ENCODE data around the gene MAML3. TPM values are rescaled to one million over a fixed set of nuclear protein-coding genes. Genes with fewer than 3 reads are reported as not detected.

Gene MAML3
- total RNA-seq, 4 donors from 2014 or later, result 21.2 to 28.4 (median 22.1) TPM

DNA sequence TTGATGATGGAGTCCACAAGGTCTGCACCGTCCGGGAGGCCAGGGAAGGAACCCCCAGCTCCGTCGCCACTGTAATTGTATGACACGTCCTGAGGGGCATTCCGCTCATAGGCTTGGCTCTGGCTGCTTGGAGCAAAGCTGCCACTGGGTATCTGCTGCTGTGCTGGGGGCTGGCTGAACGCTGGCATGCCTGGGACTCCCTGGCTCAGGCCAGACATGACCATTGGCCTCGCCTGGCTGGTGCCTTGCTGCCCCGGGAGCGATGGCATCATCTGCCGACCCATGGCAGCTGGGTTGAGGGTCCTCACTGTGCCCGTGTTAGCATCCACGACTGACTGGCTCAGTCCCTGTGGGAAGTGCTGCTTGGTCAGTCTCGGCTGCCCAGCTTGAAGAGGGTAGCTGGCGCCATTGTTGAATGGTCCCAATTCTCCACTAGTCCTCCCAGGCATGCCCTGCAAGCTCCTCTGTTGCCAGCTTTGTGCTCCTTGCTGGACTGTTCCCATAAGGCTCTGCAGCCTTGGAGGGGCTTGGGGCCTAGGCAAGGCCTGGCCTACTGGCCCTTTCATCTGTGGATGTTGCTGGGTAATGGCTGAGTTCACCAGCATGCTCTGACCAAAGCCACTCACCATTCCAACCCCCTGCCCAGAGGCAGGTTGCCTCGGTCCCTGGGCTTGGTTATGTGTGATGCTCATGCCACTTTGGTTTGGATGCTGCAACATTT, 434.4 kb downstream of the MAML3 start:
- intact Hi-C loops (cut with DNase I; ENCODE audit: low total_unique reads), result no loop called here
- no peak overlapping the region for H3K4me3 ChIP-seq (ENCODE audit: low read depth, poor library complexity, severe bottlenecking)
- no peak for TF ChIP-seq POLR2A (IDR thresholded peaks at IDR 0.05)
- TF ChIP-seq, protein P1, sequence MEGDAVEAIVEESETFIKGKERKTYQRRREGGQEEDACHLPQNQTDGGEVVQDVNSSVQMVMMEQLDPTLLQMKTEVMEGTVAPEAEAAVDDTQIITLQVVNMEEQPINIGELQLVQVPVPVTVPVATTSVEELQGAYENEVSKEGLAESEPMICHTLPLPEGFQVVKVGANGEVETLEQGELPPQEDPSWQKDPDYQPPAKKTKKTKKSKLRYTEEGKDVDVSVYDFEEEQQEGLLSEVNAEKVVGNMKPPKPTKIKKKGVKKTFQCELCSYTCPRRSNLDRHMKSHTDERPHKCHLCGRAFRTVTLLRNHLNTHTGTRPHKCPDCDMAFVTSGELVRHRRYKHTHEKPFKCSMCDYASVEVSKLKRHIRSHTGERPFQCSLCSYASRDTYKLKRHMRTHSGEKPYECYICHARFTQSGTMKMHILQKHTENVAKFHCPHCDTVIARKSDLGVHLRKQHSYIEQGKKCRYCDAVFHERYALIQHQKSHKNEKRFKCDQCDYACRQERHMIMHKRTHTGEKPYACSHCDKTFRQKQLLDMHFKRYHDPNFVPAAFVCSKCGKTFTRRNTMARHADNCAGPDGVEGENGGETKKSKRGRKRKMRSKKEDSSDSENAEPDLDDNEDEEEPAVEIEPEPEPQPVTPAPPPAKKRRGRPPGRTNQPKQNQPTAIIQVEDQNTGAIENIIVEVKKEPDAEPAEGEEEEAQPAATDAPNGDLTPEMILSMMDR (IDR thresholded peaks at IDR 0.05), result no peak
- WGBS, 2 donors, result 88 to 97% methylated on average over 7 to 16 of the region's 16 CpGs
- DNase-seq (ENCODE audit: low spot score in 2 of 2), result no peak

- H3K4me3 ChIP-seq (ENCODE audit: low read depth, poor library complexity, severe bottlenecking), result no peak overlapping the region
- intact Hi-C loops (cut with DNase I; ENCODE audit: low total_unique reads), result no loop called here
- 87 to 88% methylated on average over 10 of the region's 10 CpGs for WGBS, 2 donors
- no peak for TF ChIP-seq POLR2A (IDR thresholded peaks at IDR 0.05)
- TF ChIP-seq, protein P1 (IDR thresholded peaks at IDR 0.05), result no peak
- no peak for DNase-seq (ENCODE audit: low spot score in 2 of 2)
Measured at GRCh38 chr4:139718833-139719232, 435.2 kb downstream of the MAML3 start.

DNA sequence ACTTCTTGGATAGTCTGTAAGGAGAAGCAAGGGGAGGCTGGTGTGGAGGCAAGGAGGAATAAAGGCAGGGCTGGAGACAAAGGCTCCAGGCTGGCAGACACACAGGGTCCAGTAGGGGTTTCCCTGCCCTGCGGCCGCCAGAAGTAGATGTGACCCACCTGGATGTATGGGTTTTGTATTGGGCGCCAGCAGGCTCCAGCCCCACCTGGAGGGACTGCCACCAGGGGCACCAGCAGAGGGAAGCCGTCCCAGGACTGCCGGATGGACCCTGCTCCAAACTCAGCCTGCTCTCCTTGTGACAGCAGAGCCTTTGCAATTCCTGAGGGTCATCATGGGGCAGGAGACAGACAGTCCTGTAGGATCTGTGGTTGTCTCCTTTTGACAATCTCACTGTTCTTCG, 435.6 kb downstream of the MAML3 start:
- WGBS, 2 donors, result 90 to 95% methylated on average over 6 of the region's 6 CpGs
- no peak for TF ChIP-seq POLR2A (IDR thresholded peaks at IDR 0.05)
- DNase-seq (ENCODE audit: low spot score in 2 of 2), result no peak
- intact Hi-C loops (cut with DNase I; ENCODE audit: low total_unique reads), result no loop called here
- H3K4me3 ChIP-seq (ENCODE audit: low read depth, poor library complexity, severe bottlenecking), result no peak overlapping the region

DNA sequence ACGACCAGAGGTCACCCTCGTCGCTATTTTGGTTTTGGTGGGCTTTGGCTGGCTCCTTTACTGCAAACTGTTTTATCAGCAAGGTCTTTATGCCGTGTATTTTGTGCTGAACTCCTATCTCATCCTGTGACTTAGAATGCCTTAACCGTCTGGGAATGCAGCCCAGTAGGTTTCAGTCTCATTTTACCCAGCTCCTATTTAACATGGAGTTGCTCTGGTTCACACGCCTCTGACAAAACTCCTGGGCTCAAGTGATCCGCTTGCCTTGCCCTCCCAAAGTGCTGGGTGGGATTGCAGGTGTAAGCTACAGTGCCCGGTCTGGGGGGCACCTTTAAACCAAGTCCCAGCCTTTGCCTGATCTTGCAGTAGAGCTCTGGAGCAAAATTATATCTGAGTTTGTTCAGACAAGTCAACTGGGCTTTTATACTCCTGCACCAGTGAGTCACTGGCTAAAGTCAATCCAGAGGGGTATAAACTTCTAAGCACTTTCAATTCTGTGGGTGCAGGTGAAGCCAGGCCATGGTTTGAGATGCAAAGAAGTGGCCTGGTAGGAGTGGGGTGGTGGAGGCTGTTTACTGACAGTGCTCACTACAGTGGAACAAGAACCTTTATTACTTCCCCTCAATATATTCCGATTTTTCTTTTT, 438.1 kb downstream of the MAML3 start:
- WGBS, 2 donors, result 81 to 82% methylated on average over 9 of the region's 9 CpGs
- intact Hi-C loops (cut with DNase I; ENCODE audit: low total_unique reads), result no loop called here
- no peak overlapping the region for H3K4me3 ChIP-seq (ENCODE audit: low read depth, poor library complexity, severe bottlenecking)
- no peak for TF ChIP-seq POLR2A (IDR thresholded peaks at IDR 0.05)
- TF ChIP-seq, protein P1 (IDR thresholded peaks at IDR 0.05), result no peak
- DNase-seq (ENCODE audit: low spot score in 2 of 2), result no peak

DNA sequence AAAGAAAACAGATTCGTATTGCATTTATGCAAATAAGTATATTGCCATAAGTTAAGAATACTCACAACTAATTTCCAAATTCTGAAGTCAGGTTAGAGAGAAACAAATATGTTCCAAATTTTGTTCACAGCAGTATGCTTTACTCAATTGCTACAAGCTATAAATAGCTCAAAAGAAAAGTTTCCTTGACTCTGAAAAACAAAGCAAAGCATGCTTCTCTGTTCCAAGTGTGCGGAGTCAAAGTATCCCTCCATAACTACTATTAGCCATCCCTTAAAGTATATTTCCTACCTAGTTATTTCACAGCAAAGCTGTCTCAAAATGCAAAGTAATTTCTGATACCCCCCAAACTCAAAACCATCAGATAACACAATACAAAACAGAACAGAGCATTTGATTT, 441.1 kb downstream of the MAML3 start:
- WGBS, 2 donors, result 80 to 84% methylated on average over 2 of the region's 2 CpGs
- TF ChIP-seq POLR2A (IDR thresholded peaks at IDR 0.05), result no peak
- TF ChIP-seq, protein P1 (IDR thresholded peaks at IDR 0.05), result no peak
- DNase-seq (ENCODE audit: low spot score in 2 of 2), result no peak
- H3K4me3 ChIP-seq (ENCODE audit: low read depth, poor library complexity, severe bottlenecking), result no peak overlapping the region
- intact Hi-C loops (cut with DNase I; ENCODE audit: low total_unique reads), result no loop called here

- no peak for DNase-seq (ENCODE audit: low spot score in 2 of 2)
- no peak overlapping the region for H3K4me3 ChIP-seq (ENCODE audit: low read depth, poor library complexity, severe bottlenecking)
- intact Hi-C loops (cut with DNase I; ENCODE audit: low total_unique reads), result no loop called here
- TF ChIP-seq, protein P1 (IDR thresholded peaks at IDR 0.05), result no peak
- no peak for TF ChIP-seq POLR2A (IDR thresholded peaks at IDR 0.05)
- WGBS, 2 donors, result 76 to 80% methylated on average over 4 of the region's 4 CpGs
Measured at GRCh38 chr4:139711461-139711860, 442.5 kb downstream of the MAML3 start.

Data from lower leg skin (tissue), 4 donors.